HFFc6 (cell line): ENCODE results near the gene EIPR1. TPM values are rescaled to one million over a fixed set of nuclear protein-coding genes. Genes with fewer than 3 reads are reported as not detected.
"Not testable (repeated sequence)": the region's sequence is repeated elsewhere in the genome, so short reads cannot be mapped to it uniquely, and the experiment has no call there.

Experiments
- DNase-seq: peaks from one replicate; pipeline ENCODE4 v3.0.0-alpha.2; 2018
- H3K27ac Mint-ChIP-seq: 2 replicates; pipeline ENCODE4 v1.8.0; 2020; ENCODE audit warnings: mild to moderate bottlenecking, mixed read lengths
- H3K27me3 Mint-ChIP-seq: 2 replicates; pipeline ENCODE4 v1.8.0; 2021; ENCODE audit warnings: mild to moderate bottlenecking, moderate library complexity, mixed read lengths; ENCODE audit not compliant: insufficient read depth
- H3K36me3 Mint-ChIP-seq: 2 replicates; pipeline ENCODE4 v1.8.0; 2021; ENCODE audit warnings: low read depth, mixed read lengths
- H3K4me1 Mint-ChIP-seq: 2 replicates; pipeline ENCODE4 v1.8.0; 2020; ENCODE audit warnings: low read depth, mixed read lengths
- H3K4me3 Mint-ChIP-seq: 2 replicates; pipeline ENCODE4 v1.8.0; 2020; ENCODE audit warnings: mild to moderate bottlenecking, moderate library complexity, mixed read lengths
- H3K9me3 Mint-ChIP-seq: 2 replicates; pipeline ENCODE4 v1.8.0; 2020; ENCODE audit warnings: mild to moderate bottlenecking, mixed read lengths
- total RNA-seq, 6 experiments: library from RNA; stranded (reverse); fragmentation: NEBNext Ultra II Directional; extraction: Animal tissue kit (Norgen Biotek cat#: 25700); gene quantifications; 2 replicates in 1 of 6; 3 replicates in 5 of 6; pipeline ENCODE4 v1.2.3, GENCODE V29; 2021
- TF ChIP-seq, protein P1 (sequence below): fragments of 200-600 bp; sonication (generic); IDR thresholded peaks from 2 replicates; pipeline ENCODE4 v1.5.0; 2021; ENCODE audit warnings: antibody characterized with exemption, mild to moderate bottlenecking

Gene EIPR1
- total RNA-seq, 6 experiments from 2014 or later: 26.6 to 30.9 (median 28.8) TPM

DNA sequence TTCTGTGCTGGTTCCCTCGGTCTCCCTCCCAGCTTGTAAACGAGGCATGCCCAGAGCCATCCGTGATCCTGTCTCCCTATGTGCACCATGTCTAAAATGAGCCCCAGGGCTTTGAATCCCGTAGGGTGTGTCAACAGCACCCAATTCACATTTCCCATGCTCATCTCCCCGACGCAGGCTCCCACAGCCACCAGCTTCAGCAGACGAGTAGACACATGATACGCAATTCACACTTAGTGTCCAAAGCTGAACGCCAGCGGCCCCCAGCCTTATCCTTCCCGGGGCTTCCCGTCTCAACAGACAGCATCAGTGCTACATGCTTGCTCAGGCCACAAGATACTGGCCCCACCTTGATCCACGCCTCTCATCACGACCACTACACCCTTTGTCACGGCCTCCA, 88.1 kb downstream of the EIPR1 start:
- TF ChIP-seq, protein P1, sequence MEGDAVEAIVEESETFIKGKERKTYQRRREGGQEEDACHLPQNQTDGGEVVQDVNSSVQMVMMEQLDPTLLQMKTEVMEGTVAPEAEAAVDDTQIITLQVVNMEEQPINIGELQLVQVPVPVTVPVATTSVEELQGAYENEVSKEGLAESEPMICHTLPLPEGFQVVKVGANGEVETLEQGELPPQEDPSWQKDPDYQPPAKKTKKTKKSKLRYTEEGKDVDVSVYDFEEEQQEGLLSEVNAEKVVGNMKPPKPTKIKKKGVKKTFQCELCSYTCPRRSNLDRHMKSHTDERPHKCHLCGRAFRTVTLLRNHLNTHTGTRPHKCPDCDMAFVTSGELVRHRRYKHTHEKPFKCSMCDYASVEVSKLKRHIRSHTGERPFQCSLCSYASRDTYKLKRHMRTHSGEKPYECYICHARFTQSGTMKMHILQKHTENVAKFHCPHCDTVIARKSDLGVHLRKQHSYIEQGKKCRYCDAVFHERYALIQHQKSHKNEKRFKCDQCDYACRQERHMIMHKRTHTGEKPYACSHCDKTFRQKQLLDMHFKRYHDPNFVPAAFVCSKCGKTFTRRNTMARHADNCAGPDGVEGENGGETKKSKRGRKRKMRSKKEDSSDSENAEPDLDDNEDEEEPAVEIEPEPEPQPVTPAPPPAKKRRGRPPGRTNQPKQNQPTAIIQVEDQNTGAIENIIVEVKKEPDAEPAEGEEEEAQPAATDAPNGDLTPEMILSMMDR: no peak
- DNase-seq: no peak
- H3K4me3 Mint-ChIP-seq: no peak overlapping the region
- no peaks in the 10 kb centered on the region for H3K4me1 Mint-ChIP-seq
- H3K27me3 Mint-ChIP-seq: no peaks in the 10 kb centered on the region; the same call in 1 of the 2 replicates
- peaks cover 25% of the 10 kb centered on the region for H3K36me3 Mint-ChIP-seq
- H3K27ac Mint-ChIP-seq: no peak overlapping the region
- peaks cover 24% of the 10 kb centered on the region for H3K9me3 Mint-ChIP-seq

DNA sequence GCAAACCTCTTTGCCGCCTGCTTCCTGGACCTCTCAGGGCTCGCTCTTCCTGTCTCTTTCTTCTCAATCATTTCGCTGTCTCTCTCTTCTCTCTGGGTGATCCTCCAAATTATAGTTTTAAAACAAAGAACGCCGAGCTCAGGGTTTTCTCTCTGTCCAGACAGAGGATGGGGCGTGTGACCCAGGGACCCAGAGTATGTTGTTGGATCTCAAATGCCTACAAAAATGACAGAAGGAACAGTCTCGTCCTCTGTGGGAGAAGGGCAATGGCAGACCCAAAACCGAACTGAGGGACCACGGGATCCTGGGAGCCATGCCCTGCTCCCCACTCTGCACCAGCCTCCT, 88.5 kb downstream of the EIPR1 start:
- DNase-seq: no peak
- peaks cover 24% of the 10 kb centered on the region for H3K9me3 Mint-ChIP-seq
- H3K27me3 Mint-ChIP-seq: no peaks in the 10 kb centered on the region; the same call in 1 of the 2 replicates
- H3K27ac Mint-ChIP-seq: no peak overlapping the region
- H3K36me3 Mint-ChIP-seq: peaks cover 25% of the 10 kb centered on the region
- no peaks in the 10 kb centered on the region for H3K4me1 Mint-ChIP-seq
- TF ChIP-seq, protein P1: no peak
- H3K4me3 Mint-ChIP-seq: no peak overlapping the region

DNA sequence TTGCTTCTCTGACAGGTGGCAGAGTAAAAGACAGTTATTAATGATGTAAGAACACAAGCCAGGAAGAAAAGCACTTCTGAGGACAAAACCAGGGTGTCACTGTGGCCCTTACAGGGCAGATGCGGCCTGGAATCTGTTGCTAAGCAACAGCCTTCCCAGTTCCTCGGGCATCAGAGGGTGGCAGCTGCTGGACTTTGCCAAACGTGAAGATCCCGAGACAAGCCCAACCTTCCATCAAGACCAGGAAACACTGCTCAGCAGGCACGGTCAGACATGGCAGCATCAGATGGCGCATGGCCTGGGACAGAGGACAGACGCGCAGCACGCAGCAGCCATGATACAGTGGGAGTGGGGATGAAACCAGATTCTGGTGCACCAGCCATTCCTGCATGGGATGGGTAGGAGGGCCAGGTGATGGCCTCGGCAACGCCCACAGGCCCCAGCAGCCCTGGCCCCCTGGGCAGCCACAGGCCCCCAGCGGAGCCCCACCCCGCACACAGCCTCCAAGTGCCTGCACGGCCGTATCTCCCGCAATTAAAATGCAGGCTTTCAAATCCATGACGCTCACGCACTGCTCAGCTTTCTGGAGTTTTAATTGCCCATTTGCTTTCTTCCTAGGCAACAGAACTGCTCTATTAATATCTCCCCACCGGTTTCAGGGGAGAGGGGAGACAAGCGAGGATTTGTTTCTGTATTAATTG, 89.0 kb downstream of the EIPR1 start:
- H3K27me3 Mint-ChIP-seq: no peaks in the 10 kb centered on the region; the same call in 1 of the 2 replicates
- H3K36me3 Mint-ChIP-seq: peaks cover 25% of the 10 kb centered on the region
- no peak overlapping the region for H3K4me3 Mint-ChIP-seq
- no peaks in the 10 kb centered on the region for H3K4me1 Mint-ChIP-seq
- TF ChIP-seq, protein P1: no peak
- H3K9me3 Mint-ChIP-seq: peaks cover 24% of the 10 kb centered on the region
- DNase-seq: no peak
- H3K27ac Mint-ChIP-seq: no peak overlapping the region

DNA sequence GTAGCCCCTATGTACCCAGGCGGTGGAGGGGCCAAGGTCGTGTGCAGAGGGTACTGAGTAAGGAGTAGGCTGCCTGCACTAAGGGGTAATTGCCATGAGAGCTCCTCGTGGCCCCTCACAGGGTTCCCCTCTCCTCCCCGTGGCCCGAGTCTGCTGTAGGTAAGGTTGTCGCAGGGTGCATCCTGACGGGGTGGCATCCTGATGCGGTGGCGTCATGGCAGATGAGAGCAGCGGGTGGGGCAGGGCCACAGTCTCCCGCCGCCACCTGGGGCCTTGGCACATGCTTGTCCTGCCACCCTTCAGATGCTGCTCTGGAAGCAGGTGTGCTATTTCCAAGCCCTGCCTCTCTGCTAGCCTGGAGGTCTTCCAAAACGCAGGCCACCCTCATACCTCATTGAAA, 89.7 kb downstream of the EIPR1 start:
- DNase-seq: no peak
- Mint-ChIP-seq H3K4me1 (no peaks in the 10 kb centered on the region), H3K4me3 (no peak overlapping the region), H3K27me3 (no peaks in the 10 kb centered on the region; the same call in 1 of the 2 replicates), H3K9me3 (peaks cover 24% of the 10 kb centered on the region), H3K36me3 (peaks cover 25% of the 10 kb centered on the region), H3K27ac (no peak overlapping the region)
- TF ChIP-seq, protein P1: no peak

DNA sequence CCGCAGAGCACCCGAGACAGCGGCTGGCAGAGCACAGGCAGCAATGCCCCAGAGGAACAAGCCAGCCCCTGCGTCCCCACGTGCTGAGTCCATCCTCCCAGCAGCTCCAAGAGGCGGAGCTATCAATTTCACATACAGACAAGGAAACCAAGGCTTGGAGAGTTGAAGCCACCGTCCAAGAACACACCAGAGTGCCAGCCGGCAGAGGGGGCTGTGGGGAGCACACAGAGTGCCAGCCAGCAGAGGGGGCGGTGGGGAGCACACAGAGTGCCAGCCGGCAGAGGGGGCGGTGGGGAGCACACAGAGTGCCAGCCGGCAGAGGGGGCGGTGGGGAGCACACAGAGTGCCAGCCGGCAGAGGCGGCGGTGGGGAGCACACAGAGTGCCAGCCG, 91.0 kb downstream of the EIPR1 start:
- peaks cover 24% of the 10 kb centered on the region for H3K9me3 Mint-ChIP-seq
- H3K4me3 Mint-ChIP-seq, DNase-seq, H3K27ac Mint-ChIP-seq, H3K4me1 Mint-ChIP-seq, H3K27me3 Mint-ChIP-seq: not testable (repeated sequence)
- H3K36me3 Mint-ChIP-seq: peaks cover 25% of the 10 kb centered on the region

DNA sequence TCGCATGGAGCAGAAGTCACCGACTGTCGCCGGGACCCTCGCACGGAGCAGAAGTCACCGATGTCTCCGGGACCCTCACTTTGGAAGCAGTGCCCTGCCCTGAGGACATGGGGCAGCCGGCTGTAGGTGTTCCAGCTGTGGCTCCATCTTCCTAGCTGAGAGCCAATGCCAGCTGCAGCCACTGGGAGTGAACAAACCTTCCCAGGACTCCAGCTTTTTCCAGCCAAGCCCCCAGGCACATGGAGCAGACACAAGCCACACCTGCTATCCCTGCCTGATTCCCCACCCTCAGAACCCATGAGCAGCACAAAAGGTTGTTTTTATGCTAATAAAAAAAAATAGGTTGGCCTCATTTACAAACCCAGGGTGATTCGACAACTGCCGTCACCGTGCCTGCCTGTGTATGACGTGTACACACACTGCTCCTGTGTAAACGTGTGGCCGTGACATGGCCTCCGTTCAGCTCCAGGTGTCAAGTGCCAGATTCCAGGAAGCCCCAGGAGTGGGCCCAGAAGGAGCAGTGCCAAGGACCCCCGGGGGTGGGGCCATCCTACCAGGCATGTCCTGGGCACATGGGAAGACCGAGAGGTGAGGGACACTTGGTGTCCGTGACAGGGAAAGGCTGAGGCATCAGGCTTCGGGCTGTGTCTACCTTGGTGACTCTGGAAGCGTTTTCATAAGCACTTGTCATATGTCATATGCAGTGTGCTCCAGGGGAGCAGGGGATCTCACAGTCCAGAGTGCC, 91.5 kb downstream of the EIPR1 start:
- Mint-ChIP-seq H3K4me1 (no peaks in the 10 kb centered on the region), H3K27ac (no peak overlapping the region), H3K27me3 (no peaks in the 10 kb centered on the region; the same call in 1 of the 2 replicates), H3K4me3 (no peak overlapping the region), H3K9me3 (peaks cover 24% of the 10 kb centered on the region), H3K36me3 (peaks cover 25% of the 10 kb centered on the region)
- DNase-seq: no peak
- TF ChIP-seq, protein P1: no peak
